Activated CD4-positive, alpha-beta memory T cell treated with anti-CD3 and anti-CD28 coated beads for 36 hours (primary cell): Measurements from ENCODE around the gene ZNG1A. TPM values are rescaled to one million over a fixed set of nuclear protein-coding genes. Genes with fewer than 3 reads are reported as not detected.
A peak's percentile ranks its signal among the peaks of the same experiment; 100 is the strongest.
"Not testable (repeated sequence)": the region's sequence is repeated elsewhere in the genome, so short reads cannot be mapped to it uniquely, and the experiment has no call there.

Experiments used
- CTCF ChIA-PET: fragments of 350-600 bp; sonication (Branson Sonifier 250); formaldehyde crosslinking; loops from one replicate; lab custom pipeline; 2021; ENCODE audit warnings: antibody characterized with exemption, inconsistent platforms; lab: Charles Lee
- POLR2A ChIA-PET: fragments of 350-600 bp; sonication (Branson Sonifier 250); formaldehyde crosslinking; loops from one replicate; lab custom pipeline; 2021; ENCODE audit warnings: antibody characterized with exemption; lab: Charles Lee
- DNase-seq: peaks from one replicate; pipeline ENCODE4 v3.0.0-alpha.2; 2020
- H3K27ac Mint-ChIP-seq: one replicate; pipeline ENCODE4 v1.8.0; 2021; ENCODE audit warnings: mixed read lengths
- H3K27me3 Mint-ChIP-seq: one replicate; pipeline ENCODE4 v1.8.0; 2021; ENCODE audit warnings: mixed read lengths
- H3K36me3 Mint-ChIP-seq: one replicate; pipeline ENCODE4 v1.8.0; 2021; ENCODE audit warnings: mixed read lengths
- H3K4me1 Mint-ChIP-seq: one replicate; pipeline ENCODE4 v1.8.0; 2021; ENCODE audit warnings: low read depth, mixed read lengths
- H3K4me3 Mint-ChIP-seq: one replicate; pipeline ENCODE4 v1.8.0; 2021; ENCODE audit warnings: mild to moderate bottlenecking, mixed read lengths
- H3K9me3 Mint-ChIP-seq: one replicate; pipeline ENCODE4 v1.8.0; 2021; ENCODE audit warnings: mixed read lengths
- intact Hi-C: fragments of 100-400 bp; cut with micrococcal nuclease; formaldehyde crosslinking; loops from one replicate; pipeline ENCODE4 v1.15.1; 2023
- total RNA-seq, 2 experiments: library from RNA; stranded (reverse); gene quantifications; one replicate each; pipeline ENCODE4 v1.2.3, GENCODE V29; 2021

Gene ZNG1A
- total RNA-seq, 2 experiments from 2014 or later: 36.8 to 42.1 TPM

- H3K27ac Mint-ChIP-seq, intact Hi-C loops, H3K27me3 Mint-ChIP-seq, H3K36me3 Mint-ChIP-seq, CTCF ChIA-PET, H3K9me3 Mint-ChIP-seq, DNase-seq, H3K4me1 Mint-ChIP-seq, H3K4me3 Mint-ChIP-seq, POLR2A ChIA-PET: not testable (repeated sequence)
These were observed 91.8 kb downstream of the ZNG1A start for GRCh38 chr9:87105-87504.

GRCh38 chr9:86697-87096 is 92.2 kb downstream of the ZNG1A start:
- H3K4me3 Mint-ChIP-seq, H3K27me3 Mint-ChIP-seq, intact Hi-C loops, POLR2A ChIA-PET, CTCF ChIA-PET, H3K36me3 Mint-ChIP-seq, H3K4me1 Mint-ChIP-seq, H3K9me3 Mint-ChIP-seq, H3K27ac Mint-ChIP-seq, DNase-seq: not testable (repeated sequence)

- POLR2A ChIA-PET, H3K9me3 Mint-ChIP-seq, DNase-seq, H3K27ac Mint-ChIP-seq, H3K4me1 Mint-ChIP-seq, CTCF ChIA-PET, H3K27me3 Mint-ChIP-seq, H3K36me3 Mint-ChIP-seq, intact Hi-C loops, H3K4me3 Mint-ChIP-seq: not testable (repeated sequence)
These were observed 95.7 kb downstream of the ZNG1A start for GRCh38 chr9:82932-83689.

GRCh38 chr9:78333-78732 is 100.5 kb downstream of the ZNG1A start:
- H3K4me3 Mint-ChIP-seq, intact Hi-C loops, CTCF ChIA-PET, H3K27me3 Mint-ChIP-seq, POLR2A ChIA-PET, H3K36me3 Mint-ChIP-seq, DNase-seq, H3K4me1 Mint-ChIP-seq, H3K9me3 Mint-ChIP-seq, H3K27ac Mint-ChIP-seq: not testable (repeated sequence)

GRCh38 chr9:76389-76788 is 102.5 kb downstream of the ZNG1A start:
- POLR2A ChIA-PET, CTCF ChIA-PET, H3K4me1 Mint-ChIP-seq: not testable (repeated sequence)

GRCh38 chr9:73900-74525 is 104.8 kb downstream of the ZNG1A start:
- H3K27me3 Mint-ChIP-seq, DNase-seq, H3K36me3 Mint-ChIP-seq, intact Hi-C loops, POLR2A ChIA-PET, H3K9me3 Mint-ChIP-seq, CTCF ChIA-PET, H3K4me1 Mint-ChIP-seq: not testable (repeated sequence)
- Mint-ChIP-seq H3K27ac (peak overlapping the region; percentile 33), H3K4me3 (peak overlapping the region; percentile 71)

More at GRCh38 chr9:76389-76788, 102.5 kb downstream of the ZNG1A start:
- H3K36me3 Mint-ChIP-seq, H3K27me3 Mint-ChIP-seq, intact Hi-C loops, DNase-seq, H3K9me3 Mint-ChIP-seq, H3K27ac Mint-ChIP-seq, H3K4me3 Mint-ChIP-seq: not testable (repeated sequence)

- H3K27me3 Mint-ChIP-seq, CTCF ChIA-PET, H3K27ac Mint-ChIP-seq, intact Hi-C loops, H3K4me1 Mint-ChIP-seq, POLR2A ChIA-PET, H3K36me3 Mint-ChIP-seq, H3K9me3 Mint-ChIP-seq: not testable (repeated sequence)
- H3K4me3 Mint-ChIP-seq: peak overlapping the region; percentile 71
- DNase-seq: peak; percentile 28
These were observed 105.6 kb downstream of the ZNG1A start for GRCh38 chr9:73076-73899.

Other genes with a start within 250 kb of the ZNG1A start
- gene WASHC1, start 149.6 kb downstream of the ZNG1A start, total RNA-seq: 10 to 100 TPM; 20.8 to 22.3 TPM
- not detected for gene FOXD4, start 60.6 kb downstream of the ZNG1A start, total RNA-seq
- 100 to 1,000 TPM; 140 to 141 TPM for gene DOCK8, start 35.8 kb upstream of the ZNG1A start, total RNA-seq